Raji (cell line): ENCODE data around the gene BTBD17.

Experiments used
- POLR2A ChIP-seq: IDR thresholded peaks from 2 replicates; pipeline ENCODE4 v1.6.1; 2011; ENCODE audit warnings: low read depth, low read length, control low read depth; ENCODE audit not compliant: insufficient read depth

BTBD17 gene

GRCh38 chr17:74390680-74391653 lies 29.3 kb upstream of the BTBD17 start:
- no peak for TF ChIP-seq POLR2A

GRCh38 chr17:74389937-74390679 lies 28.4 kb upstream of the BTBD17 start:
- no peak for TF ChIP-seq POLR2A

- TF ChIP-seq POLR2A = no peak
Observed at GRCh38 chr17:74389084-74389753, 27.6 kb upstream of the BTBD17 start.

- TF ChIP-seq POLR2A = no peak
Observed at GRCh38 chr17:74387365-74388218, 25.9 kb upstream of the BTBD17 start.

- TF ChIP-seq POLR2A = no peak
Observed at GRCh38 chr17:74386386-74386785, 24.7 kb upstream of the BTBD17 start.

- no peak for TF ChIP-seq POLR2A
Observed at GRCh38 chr17:74385201-74385600, 23.5 kb upstream of the BTBD17 start.

- TF ChIP-seq POLR2A = no peak
Observed at GRCh38 chr17:74383141-74383540, 21.5 kb upstream of the BTBD17 start.

- TF ChIP-seq POLR2A = no peak
Observed at GRCh38 chr17:74380959-74381808, 19.5 kb upstream of the BTBD17 start.

GRCh38 chr17:74380086-74380958 lies 18.7 kb upstream of the BTBD17 start:
- TF ChIP-seq POLR2A = no peak

GRCh38 chr17:74379495-74380085 lies 17.9 kb upstream of the BTBD17 start:
- no peak for TF ChIP-seq POLR2A

GRCh38 chr17:74374858-74375257 lies 13.2 kb upstream of the BTBD17 start:
- TF ChIP-seq POLR2A = no peak

GRCh38 chr17:74373838-74374606 lies 12.4 kb upstream of the BTBD17 start:
- TF ChIP-seq POLR2A = no peak
